Esophagus (tissue), 2 donors: Measurements from ENCODE around the gene CEP68. TPM values are rescaled to one million over a fixed set of nuclear protein-coding genes. Genes with fewer than 3 reads are reported as not detected.
"Not testable (repeated sequence)": the region's sequence is repeated elsewhere in the genome, so short reads cannot be mapped to it uniquely, and the experiment has no call there.

ENCODE experiments used
- H3K27ac ChIP-seq, 2 donors: one replicate each; pipeline ENCODE4 v1.5.1; 2013; ENCODE audit warnings: low read depth in 2 of 2, mild to moderate bottlenecking in 2 of 2, inconsistent platforms in 1 of 2, low read length in 1 of 2, moderate library complexity in 1 of 2
- H3K27me3 ChIP-seq, 2 donors: one replicate each; pipeline ENCODE4 v1.6.1; 2013; ENCODE audit warnings: low read length in 2 of 2, control low read depth in 1 of 2, mild to moderate bottlenecking in 1 of 2; ENCODE audit not compliant: insufficient read depth in 2 of 2, control insufficient read depth in 1 of 2
- H3K36me3 ChIP-seq, 2 donors: one replicate each; pipeline ENCODE4 v1.6.1; 2013; ENCODE audit warnings: low read length in 1 of 2; ENCODE audit not compliant: control insufficient read depth in 2 of 2, insufficient read depth in 2 of 2
- H3K4me1 ChIP-seq, 2 donors: one replicate each; pipeline ENCODE4 v1.6.1; 2013; ENCODE audit warnings: low read length in 1 of 2; ENCODE audit not compliant: control insufficient read depth in 2 of 2, insufficient read depth in 2 of 2
- H3K4me3 ChIP-seq, 2 donors: one replicate each; pipeline ENCODE4 v1.5.1; 2013; ENCODE audit warnings: low read length in 2 of 2, mild to moderate bottlenecking in 2 of 2, low read depth in 1 of 2, moderate library complexity in 1 of 2
- H3K9me3 ChIP-seq, 2 donors: one replicate each; pipeline ENCODE4 v1.6.1; 2013; ENCODE audit warnings: mild to moderate bottlenecking in 2 of 2, low read depth in 1 of 2, low read length in 1 of 2, moderate library complexity in 1 of 2; ENCODE audit not compliant: control insufficient read depth in 2 of 2, insufficient read depth in 1 of 2
- WGBS, 2 donors: extraction: QIAGEN DNeasy Blood & Tissue Kit; methylation state at CpG; one replicate each; pipeline ENCODE4 v1.1.7; 2013; 5-methylcytosine and 5-hydroxymethylcytosine counted together
- polyA plus RNA-seq, 2 donors: library from polyadenylated mRNA; stranded (reverse); fragments of 200-250 nt; gene quantifications; one replicate each; pipeline ENCODE4 v1.2.3, GENCODE V29; 2013
- donor health status: healthy with polysubstance abuse.
- donor health status: Bipolar disorder and iron deficiency.

The CEP68 gene
- polyA plus RNA-seq, 2 donors: 3.3 to 4.3 TPM

DNA sequence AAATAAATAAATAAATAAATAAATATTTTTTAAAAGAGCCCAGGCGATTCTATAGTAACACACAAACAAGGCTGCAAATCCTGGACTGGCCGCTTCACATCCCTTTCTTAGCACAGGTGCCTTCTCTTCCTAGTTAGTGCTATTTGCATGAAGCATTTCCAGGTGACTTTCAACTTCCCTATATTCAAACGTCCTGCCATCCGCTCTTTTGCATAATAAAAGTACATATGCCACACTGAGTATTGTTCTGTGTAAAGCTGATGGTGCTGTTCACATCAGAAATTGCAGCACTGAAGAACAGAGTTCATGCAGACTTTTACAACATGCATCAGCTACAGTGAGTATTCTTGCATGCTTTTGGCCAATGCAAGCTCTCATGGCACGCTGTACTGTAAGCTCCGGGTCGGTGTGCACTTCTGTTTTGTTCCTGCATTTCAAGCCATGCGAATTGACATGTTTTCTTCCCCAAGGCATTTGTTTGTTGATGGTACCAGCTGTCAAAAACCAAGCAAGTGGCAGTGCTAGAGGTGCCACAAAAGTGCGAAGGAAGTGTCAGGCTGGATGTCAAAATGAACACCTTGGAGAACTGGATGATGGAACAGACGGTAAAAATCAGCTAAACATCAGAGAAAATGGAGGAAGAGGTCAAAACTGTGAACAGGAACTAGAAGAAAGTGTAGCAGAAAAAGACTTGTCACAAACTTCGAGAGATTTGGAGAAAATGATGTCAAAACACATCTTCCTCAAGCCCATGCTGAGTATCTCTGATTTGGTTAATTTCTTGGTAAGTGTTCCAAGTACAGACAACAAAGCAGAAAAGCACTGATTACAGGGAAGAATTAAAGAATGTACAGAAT lies 25.5 kb upstream of the CEP68 start:
- H3K4me3 ChIP-seq: no peak overlapping the region
- no peaks in the 10 kb centered on the region for H3K36me3 ChIP-seq
- no peaks in the 10 kb centered on the region for H3K9me3 ChIP-seq
- H3K4me1 ChIP-seq: no peaks in the 10 kb centered on the region
- no peak overlapping the region for H3K27ac ChIP-seq
- WGBS, 2 donors: 73 to 79% methylated on average over 11 of the region's 11 CpGs
- H3K27me3 ChIP-seq: no peaks in the 10 kb centered on the region

DNA sequence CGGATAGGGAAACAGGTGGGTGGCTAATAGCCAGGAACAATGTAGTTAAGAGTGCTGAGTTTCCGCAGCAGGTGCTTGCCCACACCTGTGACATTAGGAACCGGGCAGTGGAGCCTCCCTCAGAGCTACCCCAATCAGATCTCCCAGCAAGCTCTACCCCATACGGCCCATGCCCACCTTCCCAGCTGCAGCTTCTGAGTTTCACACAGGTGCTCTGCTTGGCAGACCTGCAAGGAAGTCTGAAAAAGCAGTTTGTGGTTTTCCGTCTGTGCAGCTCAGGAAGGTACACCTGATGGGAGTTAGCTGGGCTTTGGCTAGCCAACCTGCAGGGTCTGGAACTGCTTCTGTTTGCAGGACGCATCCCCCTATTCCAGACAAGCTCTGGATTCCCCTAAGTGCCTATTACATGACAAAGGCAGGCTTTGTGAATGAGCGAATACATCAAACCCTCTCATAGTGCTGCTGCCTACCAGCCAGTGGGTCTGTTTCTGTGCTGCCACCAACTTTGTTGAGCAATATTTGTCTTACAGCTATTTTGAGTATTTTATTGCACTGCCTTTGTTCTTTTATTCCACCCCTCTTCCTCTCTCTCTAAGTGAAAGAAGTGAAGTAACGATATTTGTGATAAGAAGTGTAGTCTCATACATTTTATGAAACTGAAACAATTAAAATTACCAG lies 24.7 kb upstream of the CEP68 start:
- 47 to 51% methylated on average over 8 of the region's 8 CpGs for WGBS, 2 donors
- Histone ChIP-seq H3K9me3 (no peaks in the 10 kb centered on the region), H3K4me3 (no peak overlapping the region), H3K27me3 (no peaks in the 10 kb centered on the region), H3K4me1 (no peaks in the 10 kb centered on the region), H3K36me3 (no peaks in the 10 kb centered on the region), H3K27ac (no peak overlapping the region)

DNA sequence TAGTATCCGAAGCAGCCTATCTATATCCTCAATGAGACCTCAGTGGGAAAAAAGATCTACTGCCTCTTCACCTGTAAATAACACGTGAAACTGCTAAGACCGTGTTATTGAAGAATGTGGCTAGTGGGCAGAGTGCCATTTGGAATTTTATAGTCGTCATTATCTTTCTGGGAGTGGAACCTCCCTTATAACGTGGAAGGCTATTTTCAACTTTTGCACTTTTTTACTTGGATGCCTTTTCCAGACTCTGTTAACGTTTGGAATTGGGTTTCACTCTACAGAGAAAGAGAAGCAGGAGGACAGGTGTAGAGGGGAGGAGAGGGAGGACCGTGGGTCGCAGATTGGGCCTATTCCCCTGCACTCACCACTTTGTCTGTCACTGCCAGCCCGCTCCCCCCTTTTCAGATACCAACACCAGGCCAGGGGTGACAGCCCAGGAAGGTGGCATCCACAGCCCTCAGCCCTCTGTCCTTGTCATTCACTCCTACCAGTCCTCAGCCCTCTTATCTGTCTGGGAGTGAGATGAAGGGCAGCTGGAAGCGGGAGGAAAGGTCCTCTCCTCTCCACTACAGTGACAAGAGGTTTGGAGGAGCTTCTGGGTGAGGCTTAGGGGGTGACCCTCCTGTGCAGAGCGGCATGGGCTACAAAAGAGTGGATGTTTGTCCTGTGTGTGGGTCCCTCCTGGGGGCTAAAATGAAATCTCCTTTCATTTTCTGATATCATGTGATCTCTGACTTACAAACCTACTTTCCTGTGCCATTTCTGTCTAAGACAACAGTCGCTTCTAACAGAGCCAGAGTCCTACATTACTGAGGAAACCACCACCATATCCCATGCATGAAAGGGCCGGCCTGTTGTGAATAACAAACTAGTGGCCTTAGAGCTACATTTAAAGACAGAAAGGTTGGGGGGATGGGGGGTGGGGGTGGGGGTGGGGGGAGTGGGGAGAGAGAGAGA lies 23.9 kb upstream of the CEP68 start:
- Histone ChIP-seq H3K27ac (no peak overlapping the region), H3K9me3 (no peaks in the 10 kb centered on the region), H3K27me3 (no peaks in the 10 kb centered on the region), H3K4me3 (no peak overlapping the region), H3K36me3 (no peaks in the 10 kb centered on the region), H3K4me1 (no peaks in the 10 kb centered on the region)
- 57 to 67% methylated on average over 13 of the region's 13 CpGs for WGBS, 2 donors

DNA sequence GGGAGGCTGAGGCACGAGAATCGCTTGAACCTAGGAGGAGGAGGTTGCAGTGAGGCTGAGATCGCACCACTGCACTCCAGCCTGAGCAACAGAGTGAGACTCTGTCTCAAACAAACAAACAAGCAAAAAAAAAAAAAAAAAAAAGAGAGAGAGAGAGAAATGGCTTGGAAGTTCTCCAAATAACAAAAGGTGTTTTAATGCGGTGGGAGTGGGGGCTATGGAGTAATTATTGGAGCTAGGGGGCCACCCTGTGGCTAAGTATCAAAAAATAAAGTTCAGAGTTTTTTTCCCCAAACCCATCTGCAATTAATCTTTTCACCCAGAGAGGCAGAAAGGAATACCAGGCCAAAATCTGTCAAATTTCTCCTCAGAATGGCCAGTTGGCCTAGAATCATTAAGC lies 23.0 kb upstream of the CEP68 start:
- Histone ChIP-seq H3K36me3 (no peaks in the 10 kb centered on the region), H3K4me1 (no peaks in the 10 kb centered on the region), H3K27me3 (no peaks in the 10 kb centered on the region), H3K27ac (no peak overlapping the region), H3K9me3 (no peaks in the 10 kb centered on the region), H3K4me3 (no peak overlapping the region)
- 86 to 88% methylated on average over 4 of the region's 4 CpGs for WGBS, 2 donors

DNA sequence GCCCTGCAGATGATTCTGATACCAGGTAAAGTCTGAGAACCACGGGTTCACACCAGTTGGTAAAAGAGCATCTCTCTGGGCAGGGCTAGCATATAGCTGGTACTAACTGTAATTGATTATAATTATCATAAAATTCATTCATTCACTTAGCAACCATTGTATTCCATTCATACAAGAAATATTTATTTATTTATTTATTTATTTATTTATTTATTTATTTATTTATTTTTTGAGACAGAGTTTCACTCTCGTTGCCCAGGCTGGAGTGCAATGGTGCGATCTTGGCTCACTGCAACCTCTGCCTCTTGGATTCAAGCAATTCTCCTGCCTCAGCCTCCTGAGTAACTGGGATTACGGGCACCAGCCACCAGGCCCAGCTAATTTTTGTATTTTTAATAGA lies 22.5 kb upstream of the CEP68 start:
- not testable (repeated sequence) for H3K4me1 ChIP-seq, H3K4me3 ChIP-seq, H3K27me3 ChIP-seq, H3K27ac ChIP-seq, H3K36me3 ChIP-seq, H3K9me3 ChIP-seq
- WGBS, 2 donors: 91 to 92% methylated on average over 4 of the region's 4 CpGs

DNA sequence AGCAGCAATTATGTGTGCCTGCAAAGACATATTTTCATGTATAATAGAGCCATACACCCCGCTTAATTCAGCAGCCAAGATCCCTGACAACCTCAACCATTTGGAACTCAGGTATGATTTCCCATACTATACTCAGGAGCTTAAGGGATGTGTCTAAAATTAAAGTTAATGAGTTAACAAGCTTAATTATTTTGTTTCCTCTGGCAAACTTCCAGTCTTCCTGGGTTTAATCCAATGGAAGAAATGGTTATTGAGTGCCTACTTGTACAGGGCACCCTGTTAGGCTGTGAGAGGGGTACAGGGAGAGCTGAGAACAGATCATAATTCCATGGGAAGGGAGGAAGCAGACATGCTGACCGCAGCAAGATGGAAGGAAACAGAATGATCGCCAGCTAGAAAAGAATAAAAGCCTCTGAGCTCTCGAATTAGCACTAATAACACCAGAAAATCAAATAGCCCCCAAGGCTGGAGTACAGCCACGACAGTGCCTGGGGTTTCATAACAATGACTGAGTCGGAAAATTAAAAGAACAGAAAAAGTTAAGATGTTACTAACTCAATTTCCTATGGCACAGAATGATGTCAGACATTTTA lies 20.8 kb upstream of the CEP68 start:
- Histone ChIP-seq H3K27me3 (no peaks in the 10 kb centered on the region), H3K9me3 (no peaks in the 10 kb centered on the region), H3K4me3 (no peak overlapping the region), H3K36me3 (no peaks in the 10 kb centered on the region), H3K27ac (no peak overlapping the region), H3K4me1 (no peaks in the 10 kb centered on the region)
- WGBS, 2 donors: 66 to 73% methylated on average over 6 of the region's 6 CpGs

DNA sequence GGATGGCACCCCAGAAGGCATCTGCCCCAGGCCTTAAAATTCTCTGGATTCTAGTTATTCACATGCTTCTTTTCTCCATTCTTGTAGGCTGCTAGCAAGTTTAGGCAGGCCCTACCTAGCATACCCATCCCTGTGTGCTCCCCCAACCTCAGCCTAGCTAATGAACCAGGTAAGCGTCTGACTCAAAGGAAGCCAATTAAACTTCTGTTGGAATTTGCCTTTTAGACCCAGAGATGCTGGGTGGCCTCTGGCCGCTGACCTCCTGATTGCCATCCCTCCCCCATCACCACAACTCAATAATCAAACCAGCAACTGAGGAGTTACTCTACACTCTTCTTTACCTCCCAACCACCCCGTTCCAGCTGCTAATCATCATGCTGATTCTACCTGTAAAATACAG lies 19.0 kb upstream of the CEP68 start:
- no peaks in the 10 kb centered on the region for H3K4me1 ChIP-seq
- no peak overlapping the region for H3K27ac ChIP-seq
- WGBS, 2 donors: 64 to 71% methylated on average over 3 of the region's 3 CpGs
- H3K4me3 ChIP-seq: no peak overlapping the region
- no peaks in the 10 kb centered on the region for H3K9me3 ChIP-seq
- H3K36me3 ChIP-seq: no peaks in the 10 kb centered on the region
- H3K27me3 ChIP-seq: no peaks in the 10 kb centered on the region

DNA sequence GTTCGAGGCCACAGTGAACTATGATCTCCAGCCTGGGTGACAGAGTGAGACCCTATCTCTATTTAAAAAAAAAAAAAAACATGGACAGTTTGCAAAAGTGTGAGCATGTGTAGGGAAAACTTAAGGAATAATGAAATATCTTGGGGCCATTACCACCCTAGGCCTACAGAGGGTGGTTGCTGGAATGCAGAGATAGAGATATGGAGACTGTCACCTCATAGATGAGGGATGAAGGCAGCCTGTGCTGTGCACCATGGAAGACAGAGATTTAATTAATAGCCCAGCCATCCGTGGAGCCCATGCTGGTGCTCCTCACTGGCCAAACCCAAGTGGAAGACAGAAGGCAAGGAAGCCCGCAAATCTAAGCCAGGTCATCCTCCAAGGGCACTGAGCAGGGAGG lies 16.6 kb upstream of the CEP68 start:
- H3K27me3 ChIP-seq: no peaks in the 10 kb centered on the region
- H3K4me3 ChIP-seq: no peak overlapping the region
- 87 to 89% methylated on average over 3 of the region's 3 CpGs for WGBS, 2 donors
- no peak overlapping the region for H3K27ac ChIP-seq
- no peaks in the 10 kb centered on the region for H3K36me3 ChIP-seq
- H3K4me1 ChIP-seq: no peaks in the 10 kb centered on the region
- peaks cover 0 to 3% of the 10 kb centered on the region in 2 donors for H3K9me3 ChIP-seq
